ENCODE data around the gene LHX2.

Gene LHX2

GRCh38 chr9:124000161-124000783 is 11.3 kb upstream of the LHX2 start:
- no peak for DNase-seq

DNA sequence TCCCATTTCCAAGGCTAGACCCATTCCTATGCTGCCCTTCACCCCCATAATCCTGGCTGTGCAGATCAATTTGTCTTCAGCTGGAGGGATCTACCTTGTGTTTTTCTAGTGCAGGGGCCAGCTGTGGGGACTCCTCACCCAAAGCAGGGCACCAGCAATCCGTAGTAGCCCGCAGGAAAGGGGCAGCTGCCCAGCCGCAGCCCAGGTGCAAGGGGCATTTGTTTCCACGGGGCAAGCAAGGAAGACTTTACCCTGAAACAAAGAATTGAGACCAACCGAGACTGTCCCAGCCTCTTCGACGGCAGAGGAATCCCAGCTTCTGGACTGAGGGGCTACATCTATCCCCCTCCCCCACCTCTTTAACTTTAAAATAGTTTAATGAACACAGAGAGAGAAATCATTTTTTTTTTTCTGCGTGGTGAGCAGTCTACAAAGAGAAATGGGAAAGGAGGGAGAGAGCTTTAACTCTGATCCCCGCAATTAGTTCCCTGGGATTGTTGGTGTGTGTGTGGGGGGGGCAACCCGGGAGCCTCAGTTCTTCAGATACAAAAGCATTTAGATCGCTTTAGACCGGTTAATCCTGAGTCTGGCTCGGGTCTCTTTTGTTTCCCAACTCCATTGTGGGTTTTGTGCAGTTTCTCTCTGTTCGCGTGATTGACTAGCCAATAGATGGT is 10.6 kb upstream of the LHX2 start:
- no peak for DNase-seq

DNA sequence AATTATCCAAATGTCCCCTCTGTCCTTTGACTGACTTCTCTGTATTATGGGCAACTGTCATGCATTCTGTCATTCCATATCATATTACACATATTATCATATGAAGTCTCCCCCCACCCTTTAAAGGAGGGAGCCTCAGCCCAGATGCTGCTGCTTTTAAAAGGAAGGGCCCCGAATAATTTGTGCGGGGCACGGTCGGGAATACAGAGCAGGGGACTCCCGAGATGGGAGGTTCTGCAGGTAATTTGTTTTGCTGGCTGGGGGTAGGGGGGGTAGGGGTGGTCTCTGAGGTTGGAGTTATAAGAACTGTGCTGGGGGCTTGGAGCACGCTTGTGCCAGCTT is 10.1 kb upstream of the LHX2 start:
- DNase-seq, result no peak

- DNase-seq, result no peak
Observed at GRCh38 chr9:124001866-124002525, 9.6 kb upstream of the LHX2 start.

DNA sequence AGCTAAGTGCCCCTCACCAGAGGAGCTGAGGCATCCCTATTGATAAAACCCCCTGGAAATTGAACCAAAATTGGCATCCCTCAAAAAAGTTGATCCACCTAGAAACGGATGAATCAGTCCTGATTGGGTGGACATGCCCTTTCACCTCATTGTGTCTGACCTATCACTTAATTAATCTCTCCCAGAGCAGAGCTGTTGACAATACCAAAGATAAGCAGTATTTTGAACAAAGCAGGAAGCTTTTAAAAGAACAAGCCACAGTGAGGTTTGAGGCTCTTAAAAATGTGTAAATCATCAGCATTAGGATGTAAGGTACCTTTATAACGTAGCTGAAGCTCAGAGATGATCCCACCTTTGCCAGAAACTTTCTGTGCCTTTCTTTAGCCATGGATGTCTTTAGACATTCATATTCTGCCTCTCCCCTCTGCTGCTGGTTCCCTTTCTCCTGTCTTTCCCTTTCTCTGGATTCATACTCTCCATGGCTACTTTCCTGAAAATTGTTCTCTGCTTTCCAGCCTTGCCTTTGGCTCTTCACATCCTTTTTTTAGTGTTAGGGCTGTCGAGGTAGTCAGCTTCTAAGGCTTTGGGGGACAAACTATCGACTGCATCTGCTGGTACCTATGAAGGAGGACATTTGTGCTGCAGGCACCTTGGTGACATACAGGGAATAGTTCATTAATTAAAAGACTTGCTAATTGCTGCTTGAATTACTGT is 7.8 kb upstream of the LHX2 start:
- DNase-seq, result no peak

- peak; percentile 48 for DNase-seq
Observed at GRCh38 chr9:124004593-124004992, 7.0 kb upstream of the LHX2 start.

GRCh38 chr9:124005029-124005771 is 6.4 kb upstream of the LHX2 start:
- no peak for DNase-seq

DNA sequence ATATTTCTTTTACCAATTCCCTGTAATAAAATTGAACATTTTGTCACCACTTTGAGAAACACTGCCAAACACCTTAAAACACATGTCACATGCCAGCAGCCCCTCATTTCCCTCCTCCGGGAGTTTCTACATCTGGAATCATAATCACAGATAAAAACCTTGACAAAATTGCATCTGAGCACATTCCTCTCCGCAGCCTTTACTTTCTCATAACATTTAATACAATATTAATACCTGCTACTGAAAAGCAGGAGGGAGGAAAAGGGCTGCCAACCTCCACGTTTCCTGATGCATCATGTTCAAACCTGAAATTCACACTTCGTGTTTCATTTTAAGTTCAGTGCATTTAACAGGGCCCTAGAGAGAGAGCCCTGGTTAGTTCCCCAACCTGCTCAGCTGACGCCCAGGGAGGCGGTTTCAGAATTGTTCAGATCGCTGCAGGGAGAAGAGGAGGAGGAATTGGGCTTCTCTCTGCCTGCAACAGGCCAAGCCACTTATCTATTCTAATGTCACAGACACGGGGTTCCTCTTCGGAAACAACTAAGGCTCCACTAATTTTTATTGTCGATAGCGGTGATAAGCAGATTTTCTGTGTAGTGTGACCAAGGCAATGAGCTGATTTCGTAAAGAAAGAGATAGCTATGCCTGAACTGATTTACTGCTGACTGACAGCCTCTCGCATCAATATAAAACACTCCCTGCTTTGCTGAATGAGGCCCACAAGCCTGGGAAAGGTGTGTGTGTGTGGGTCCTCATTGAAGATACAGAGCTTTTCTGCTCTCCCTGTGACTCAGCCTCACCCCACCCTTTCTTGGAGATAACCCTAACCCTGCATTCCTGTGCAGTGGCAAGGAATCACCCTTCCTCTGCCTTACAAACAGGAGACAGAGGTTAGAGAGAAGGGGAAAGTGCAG is 4.9 kb upstream of the LHX2 start:
- no peak for DNase-seq

DNA sequence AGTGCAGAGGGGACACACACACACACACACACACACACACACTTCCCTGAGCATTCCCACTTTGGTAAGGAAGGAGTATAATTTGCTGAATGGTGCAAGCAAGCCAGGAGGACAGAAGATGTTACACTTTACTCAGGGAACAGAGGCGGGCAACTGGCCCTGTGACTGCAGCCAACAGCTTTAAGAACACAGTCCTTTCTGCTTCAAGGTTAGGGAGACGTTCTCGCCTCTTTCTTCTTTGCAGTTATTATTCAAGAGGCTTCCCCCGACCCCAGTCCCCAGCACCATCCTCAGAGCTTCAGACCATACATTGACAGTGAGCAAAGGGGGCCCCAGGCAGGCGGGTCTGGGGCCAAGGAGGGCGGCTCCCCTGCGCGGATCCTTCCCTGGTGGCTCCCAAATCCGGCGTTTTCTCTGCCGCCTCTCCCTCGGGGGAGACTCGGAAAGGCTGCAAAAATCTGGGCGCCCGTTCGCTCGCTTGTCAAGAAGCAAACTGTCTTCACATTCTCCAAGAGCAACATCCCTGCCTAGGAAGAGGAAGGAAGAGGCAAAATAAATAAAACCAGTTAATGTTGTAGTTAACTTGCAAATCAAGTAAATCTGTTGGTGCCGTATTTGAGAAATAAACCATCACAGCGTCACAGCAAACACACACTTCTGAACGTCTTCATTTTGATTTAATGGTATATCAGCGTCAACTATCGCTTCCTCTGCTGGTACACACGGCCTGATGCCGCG is 3.8 kb upstream of the LHX2 start:
- DNase-seq, result no peak

DNA sequence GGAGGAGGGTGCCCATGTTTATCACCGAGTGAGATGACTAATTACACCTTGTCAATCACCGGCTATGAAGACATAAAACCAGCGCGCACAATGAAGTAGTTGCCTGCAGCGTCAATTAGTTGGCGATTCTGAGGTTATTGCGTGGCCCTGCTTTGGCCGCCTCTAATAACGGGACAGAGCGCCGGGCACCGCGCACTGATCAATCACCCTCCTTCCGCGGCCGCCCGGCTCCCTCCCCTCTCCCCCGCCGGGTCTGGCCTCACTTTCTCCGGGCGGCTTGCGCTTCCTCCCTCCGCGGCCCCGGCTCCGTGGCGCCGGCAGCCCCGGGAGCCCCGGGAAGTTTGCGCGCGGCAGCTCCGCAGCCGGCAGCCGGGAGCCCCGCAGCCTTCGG is 3.3 kb upstream of the LHX2 start:
- no peak for DNase-seq

DNA sequence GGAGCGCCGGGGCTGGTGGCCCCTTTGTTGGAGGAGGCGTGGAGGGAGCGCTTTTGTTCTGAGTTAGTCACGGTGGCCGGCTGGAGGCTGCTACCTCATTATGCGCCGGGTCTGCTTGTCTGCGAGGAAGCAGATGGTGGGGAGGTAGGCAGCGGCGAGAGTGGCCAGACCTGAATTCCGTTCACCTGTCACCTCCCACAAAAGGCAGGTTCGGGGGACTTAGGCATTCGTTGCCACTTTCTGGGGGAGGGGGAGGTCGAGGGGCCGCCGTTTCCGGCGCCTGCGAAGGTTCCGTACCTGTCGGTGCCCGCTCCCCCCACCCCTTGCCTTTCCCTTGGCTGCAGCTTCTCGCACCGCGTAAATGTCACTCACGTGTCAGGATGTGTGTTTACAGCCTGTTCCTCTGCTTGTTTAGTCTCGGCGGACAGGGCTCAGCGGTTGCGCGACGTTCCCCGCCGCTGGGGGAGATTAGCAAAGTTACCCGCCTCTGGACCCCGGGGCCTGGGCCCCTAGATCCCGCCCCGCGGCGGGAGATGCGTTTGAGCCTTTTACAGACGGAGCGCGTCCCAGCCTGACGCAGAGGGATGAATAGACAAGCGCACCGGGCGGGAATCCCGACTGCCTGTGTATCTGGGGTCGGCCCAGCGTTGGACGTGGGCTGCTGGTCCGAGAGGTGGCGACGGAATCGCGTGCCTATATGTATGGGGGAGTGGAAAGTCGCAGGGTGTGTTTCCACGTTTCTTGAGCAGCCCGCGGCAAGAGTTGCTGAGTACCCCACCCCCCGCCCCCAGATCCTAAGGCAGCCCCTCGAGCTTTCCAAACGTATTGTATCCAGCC is 2.7 kb upstream of the LHX2 start:
- no peak for DNase-seq

DNA sequence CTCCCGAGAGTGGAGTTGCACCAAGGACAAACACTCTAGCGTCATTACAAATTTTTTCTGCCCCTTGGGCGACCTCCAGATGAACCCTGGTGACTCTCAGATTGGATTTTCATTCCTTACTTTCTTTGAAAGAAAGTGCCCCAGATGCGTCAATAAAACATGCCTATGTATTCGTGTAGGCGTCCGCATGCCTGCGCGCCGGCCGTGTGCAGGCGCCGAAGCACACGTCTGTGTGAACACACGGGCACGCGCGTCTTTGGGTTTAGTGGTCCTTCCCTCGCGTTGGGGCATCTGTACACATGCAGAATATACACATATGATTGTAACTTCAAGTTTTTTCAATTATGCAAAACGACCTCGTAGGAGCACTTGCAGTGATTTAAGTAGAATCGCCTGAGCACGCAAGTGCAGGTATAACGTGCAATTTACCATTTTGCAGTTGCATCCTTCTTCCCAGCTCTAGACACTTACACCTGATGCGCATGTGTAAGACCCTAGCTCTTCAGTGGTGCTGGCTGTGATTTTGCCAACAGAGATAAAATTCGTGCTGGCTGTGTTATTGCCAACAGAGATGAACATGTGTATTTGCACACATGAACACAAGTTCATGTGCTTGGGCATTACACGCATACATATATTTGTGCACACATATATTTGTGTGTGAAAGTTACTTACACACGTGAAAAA is 1.9 kb upstream of the LHX2 start:
- no peak for DNase-seq

GRCh38 chr9:124010303-124010664 is 1.3 kb upstream of the LHX2 start:
- DNase-seq, result no peak

GRCh38 chr9:124010665-124011321 is 775 bp upstream of the LHX2 start:
- no peak for DNase-seq

GRCh38 chr9:124012368-124013301 is 1.1 kb downstream of the LHX2 start:
- DNase-seq, result no peak

GRCh38 chr9:124013309-124014210 is 2.0 kb downstream of the LHX2 start:
- no peak for DNase-seq

Data from NCI-H2081 treated with DMSO at 0.1 percent for 48 hours (cell line).